Measurements from ENCODE around the gene KCNJ11. TPM values are rescaled to one million over a fixed set of nuclear protein-coding genes. Genes with fewer than 3 reads are reported as not detected.

Gene KCNJ11
- polyA plus RNA-seq, 1 donor from 2014 or later, result 8.0 TPM

DNA sequence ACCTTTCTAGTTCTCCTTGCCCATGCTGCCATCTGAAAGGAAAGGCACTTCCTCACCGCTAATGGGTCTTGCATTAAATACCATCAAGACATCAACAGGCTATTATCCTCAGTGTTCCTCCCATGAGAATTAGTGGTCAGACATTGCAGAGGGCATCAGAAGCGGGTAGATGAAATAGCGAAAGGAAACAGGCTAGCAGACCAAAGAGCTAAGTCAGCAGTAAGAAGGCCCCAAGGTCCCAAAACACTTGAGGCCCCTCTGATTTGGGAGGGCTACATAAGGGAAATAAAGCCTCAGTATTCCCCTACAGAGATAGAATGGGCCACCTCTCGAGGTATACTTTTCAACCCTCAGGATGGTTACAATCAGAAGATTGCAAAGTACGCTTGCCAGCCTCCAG, 12.9 kb downstream of the KCNJ11 start:
- no peaks in the 10 kb centered on the region for H3F3A ChIP-seq (ENCODE audit: insufficient read depth, low read length, poor library complexity, severe bottlenecking)
- TF ChIP-seq MXI1 (conservative IDR thresholded peaks at IDR 0.05; ENCODE audit: poor library complexity, severe bottlenecking) (no peak), EP300 (conservative IDR thresholded peaks at IDR 0.05; ENCODE audit: poor library complexity, severe bottlenecking) (no peak), TAF1 (IDR thresholded peaks at IDR 0.05; ENCODE audit: low read depth) (no peak), SMC3 (conservative IDR thresholded peaks at IDR 0.05; ENCODE audit: poor library complexity) (no peak), POLR2AphosphoS5 (IDR thresholded peaks at IDR 0.05) (no peak), RAD21 (conservative IDR thresholded peaks at IDR 0.05) (no peak)
- TF ChIP-seq, protein P1, sequence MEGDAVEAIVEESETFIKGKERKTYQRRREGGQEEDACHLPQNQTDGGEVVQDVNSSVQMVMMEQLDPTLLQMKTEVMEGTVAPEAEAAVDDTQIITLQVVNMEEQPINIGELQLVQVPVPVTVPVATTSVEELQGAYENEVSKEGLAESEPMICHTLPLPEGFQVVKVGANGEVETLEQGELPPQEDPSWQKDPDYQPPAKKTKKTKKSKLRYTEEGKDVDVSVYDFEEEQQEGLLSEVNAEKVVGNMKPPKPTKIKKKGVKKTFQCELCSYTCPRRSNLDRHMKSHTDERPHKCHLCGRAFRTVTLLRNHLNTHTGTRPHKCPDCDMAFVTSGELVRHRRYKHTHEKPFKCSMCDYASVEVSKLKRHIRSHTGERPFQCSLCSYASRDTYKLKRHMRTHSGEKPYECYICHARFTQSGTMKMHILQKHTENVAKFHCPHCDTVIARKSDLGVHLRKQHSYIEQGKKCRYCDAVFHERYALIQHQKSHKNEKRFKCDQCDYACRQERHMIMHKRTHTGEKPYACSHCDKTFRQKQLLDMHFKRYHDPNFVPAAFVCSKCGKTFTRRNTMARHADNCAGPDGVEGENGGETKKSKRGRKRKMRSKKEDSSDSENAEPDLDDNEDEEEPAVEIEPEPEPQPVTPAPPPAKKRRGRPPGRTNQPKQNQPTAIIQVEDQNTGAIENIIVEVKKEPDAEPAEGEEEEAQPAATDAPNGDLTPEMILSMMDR (IDR thresholded peaks at IDR 0.05; ENCODE audit: poor library complexity, severe bottlenecking), result no peak
- no peak overlapping the region for H3K4me2 ChIP-seq (ENCODE audit: low read length)
- H3K27ac ChIP-seq (ENCODE audit: low read length), result no peak overlapping the region
- H3K9me3 ChIP-seq (ENCODE audit: low read length), result peaks cover 23% of the 10 kb centered on the region
- H3K79me2 ChIP-seq (replicated peaks; ENCODE audit: insufficient read depth, low read length), result no peaks in the 10 kb centered on the region
- H3K9ac ChIP-seq (ENCODE audit: low read length), result no peak overlapping the region
- H3K36me3 ChIP-seq (ENCODE audit: insufficient read depth, low read length), result peaks cover 6% of the 10 kb centered on the region
- H3K27me3 ChIP-seq (ENCODE audit: insufficient read depth, low read depth, low read length), result no peaks in the 10 kb centered on the region
- no peak overlapping the region for H2AFZ ChIP-seq (ENCODE audit: low read depth, low read length)
- no peak overlapping the region for H3K4me3 ChIP-seq (ENCODE audit: low read length)
- H4K20me1 ChIP-seq (ENCODE audit: insufficient read depth), result no peaks in the 10 kb centered on the region
- no peaks in the 10 kb centered on the region for H3K9me2 ChIP-seq (ENCODE audit: insufficient read depth, low read length)

DNA sequence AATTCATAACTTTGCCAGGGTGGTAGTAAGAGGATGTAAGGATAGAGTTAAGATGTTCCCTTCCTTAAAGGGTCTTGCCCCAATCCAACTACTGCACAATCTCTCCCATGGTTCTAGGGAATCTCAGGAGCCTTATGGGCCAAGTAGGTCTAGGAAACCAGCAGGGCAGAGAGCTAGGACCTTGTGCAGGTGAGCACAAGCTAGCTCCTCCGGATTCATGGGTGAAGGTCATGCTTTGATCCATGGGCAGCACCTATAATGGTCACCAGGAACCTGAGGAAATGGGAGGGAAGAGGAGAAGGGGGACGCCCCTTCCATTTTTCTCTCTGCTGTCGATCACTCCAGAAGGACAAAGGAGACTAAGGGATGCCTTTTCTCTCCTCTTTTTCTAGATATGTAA, 16.8 kb downstream of the KCNJ11 start:
- H3K27ac ChIP-seq (ENCODE audit: low read length), result no peak overlapping the region
- H3K9me3 ChIP-seq (ENCODE audit: low read length), result peaks cover 43% of the 10 kb centered on the region
- H3K36me3 ChIP-seq (ENCODE audit: insufficient read depth, low read length), result peaks cover 11% of the 10 kb centered on the region

More for the DNA sequence above, 16.8 kb downstream of the KCNJ11 start:
- Histone ChIP-seq H3K9me2 (ENCODE audit: insufficient read depth, low read length) (no peaks in the 10 kb centered on the region), H3F3A (ENCODE audit: insufficient read depth, low read length, poor library complexity, severe bottlenecking) (no peaks in the 10 kb centered on the region), H3K9ac (ENCODE audit: low read length) (no peak overlapping the region), H2AFZ (ENCODE audit: low read depth, low read length) (no peak overlapping the region), H4K20me1 (ENCODE audit: insufficient read depth) (no peaks in the 10 kb centered on the region), H3K4me3 (ENCODE audit: low read length) (no peak overlapping the region), H3K79me2 (replicated peaks; ENCODE audit: insufficient read depth, low read length) (no peaks in the 10 kb centered on the region), H3K27me3 (ENCODE audit: insufficient read depth, low read depth, low read length) (no peaks in the 10 kb centered on the region), H3K4me2 (ENCODE audit: low read length) (no peak overlapping the region)
- TF ChIP-seq, protein P1 (IDR thresholded peaks at IDR 0.05; ENCODE audit: poor library complexity, severe bottlenecking), result no peak
- TF ChIP-seq MXI1 (conservative IDR thresholded peaks at IDR 0.05; ENCODE audit: poor library complexity, severe bottlenecking) (no peak), TAF1 (IDR thresholded peaks at IDR 0.05; ENCODE audit: low read depth) (no peak), EP300 (conservative IDR thresholded peaks at IDR 0.05; ENCODE audit: poor library complexity, severe bottlenecking) (no peak), POLR2AphosphoS5 (IDR thresholded peaks at IDR 0.05) (no peak), SMC3 (conservative IDR thresholded peaks at IDR 0.05; ENCODE audit: poor library complexity) (no peak), RAD21 (conservative IDR thresholded peaks at IDR 0.05) (no peak), EZH2 (IDR thresholded peaks at IDR 0.05; ENCODE audit: borderline replicate concordance, insufficient read depth, low read length, poor library complexity, severe bottlenecking) (no peak)
- TF ChIP-seq, protein P2, sequence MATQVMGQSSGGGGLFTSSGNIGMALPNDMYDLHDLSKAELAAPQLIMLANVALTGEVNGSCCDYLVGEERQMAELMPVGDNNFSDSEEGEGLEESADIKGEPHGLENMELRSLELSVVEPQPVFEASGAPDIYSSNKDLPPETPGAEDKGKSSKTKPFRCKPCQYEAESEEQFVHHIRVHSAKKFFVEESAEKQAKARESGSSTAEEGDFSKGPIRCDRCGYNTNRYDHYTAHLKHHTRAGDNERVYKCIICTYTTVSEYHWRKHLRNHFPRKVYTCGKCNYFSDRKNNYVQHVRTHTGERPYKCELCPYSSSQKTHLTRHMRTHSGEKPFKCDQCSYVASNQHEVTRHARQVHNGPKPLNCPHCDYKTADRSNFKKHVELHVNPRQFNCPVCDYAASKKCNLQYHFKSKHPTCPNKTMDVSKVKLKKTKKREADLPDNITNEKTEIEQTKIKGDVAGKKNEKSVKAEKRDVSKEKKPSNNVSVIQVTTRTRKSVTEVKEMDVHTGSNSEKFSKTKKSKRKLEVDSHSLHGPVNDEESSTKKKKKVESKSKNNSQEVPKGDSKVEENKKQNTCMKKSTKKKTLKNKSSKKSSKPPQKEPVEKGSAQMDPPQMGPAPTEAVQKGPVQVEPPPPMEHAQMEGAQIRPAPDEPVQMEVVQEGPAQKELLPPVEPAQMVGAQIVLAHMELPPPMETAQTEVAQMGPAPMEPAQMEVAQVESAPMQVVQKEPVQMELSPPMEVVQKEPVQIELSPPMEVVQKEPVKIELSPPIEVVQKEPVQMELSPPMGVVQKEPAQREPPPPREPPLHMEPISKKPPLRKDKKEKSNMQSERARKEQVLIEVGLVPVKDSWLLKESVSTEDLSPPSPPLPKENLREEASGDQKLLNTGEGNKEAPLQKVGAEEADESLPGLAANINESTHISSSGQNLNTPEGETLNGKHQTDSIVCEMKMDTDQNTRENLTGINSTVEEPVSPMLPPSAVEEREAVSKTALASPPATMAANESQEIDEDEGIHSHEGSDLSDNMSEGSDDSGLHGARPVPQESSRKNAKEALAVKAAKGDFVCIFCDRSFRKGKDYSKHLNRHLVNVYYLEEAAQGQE (IDR thresholded peaks at IDR 0.05; ENCODE audit: borderline replicate concordance), result no peak

All from neural cell (in vitro differentiated cells).